ENCODE data around the gene RAP2A. TPM values are rescaled to one million over a fixed set of nuclear protein-coding genes. Genes with fewer than 3 reads are reported as not detected.

Gene RAP2A
- total and polyA plus RNA-seq, 2 donors, result 14.6 to 19.6 TPM

- DNase-seq (ENCODE audit: low read depth in 6 of 9, low spot score in 9 of 9), result no peak
- Histone ChIP-seq H3K9me3 (ENCODE audit: control insufficient read depth in 2 of 2, insufficient read depth in 1 of 2, low read length in 1 of 2) (no peaks in the 10 kb centered on the region), H3K4me1 (ENCODE audit: control insufficient read depth in 2 of 2, insufficient read depth in 2 of 2, low read length in 2 of 2) (no peaks in the 10 kb centered on the region), H3K27me3 (ENCODE audit: control insufficient read depth in 2 of 2, insufficient read depth in 1 of 2, low read length in 1 of 2) (no peaks in the 10 kb centered on the region), H3K27ac (ENCODE audit: low read depth in 1 of 2, low read length in 1 of 2) (no peak overlapping the region), H3K36me3 (ENCODE audit: control insufficient read depth in 2 of 2, insufficient read depth in 2 of 2, low read length in 1 of 2) (no peaks in the 10 kb centered on the region), H3K4me3 (ENCODE audit: low read length in 2 of 2) (no peak overlapping the region)
- 93% methylated on average over 3 of the region's 3 CpGs for WGBS
Measured at GRCh38 chr13:97512732-97513131, 78.8 kb downstream of the RAP2A start.

DNA sequence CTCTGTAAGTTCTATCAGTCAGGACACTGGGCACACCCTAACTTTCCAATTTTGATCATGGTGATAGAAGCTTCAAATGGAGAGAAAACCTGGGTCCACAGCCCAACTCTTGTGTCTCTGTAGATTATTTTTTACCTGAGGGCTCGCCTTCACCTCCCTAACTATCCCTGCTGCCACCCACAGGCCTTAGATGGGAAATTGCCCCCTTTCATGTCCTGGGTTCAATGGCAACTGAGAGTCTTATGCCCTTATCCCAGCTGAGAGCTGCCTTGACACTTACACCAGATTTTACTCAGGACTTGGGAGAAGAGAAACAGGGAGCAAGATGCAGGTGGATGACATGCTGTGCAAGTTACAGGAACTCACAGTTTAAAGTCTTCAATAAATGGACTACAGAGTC, 81.7 kb downstream of the RAP2A start:
- no peak for DNase-seq (ENCODE audit: low read depth in 6 of 9, low spot score in 9 of 9)
- H3K4me3 ChIP-seq (ENCODE audit: low read length in 2 of 2), result no peak overlapping the region
- no peaks in the 10 kb centered on the region for H3K9me3 ChIP-seq (ENCODE audit: control insufficient read depth in 2 of 2, insufficient read depth in 1 of 2, low read length in 1 of 2)
- H3K4me1 ChIP-seq (ENCODE audit: control insufficient read depth in 2 of 2, insufficient read depth in 2 of 2, low read length in 2 of 2), result no peaks in the 10 kb centered on the region
- no peaks in the 10 kb centered on the region for H3K36me3 ChIP-seq (ENCODE audit: control insufficient read depth in 2 of 2, insufficient read depth in 2 of 2, low read length in 1 of 2)
- 87% methylated on average over 1 of the region's 1 CpG for WGBS
- no peaks in the 10 kb centered on the region for H3K27me3 ChIP-seq (ENCODE audit: control insufficient read depth in 2 of 2, insufficient read depth in 1 of 2, low read length in 1 of 2)
- H3K27ac ChIP-seq (ENCODE audit: low read depth in 1 of 2, low read length in 1 of 2), result no peak overlapping the region

DNA sequence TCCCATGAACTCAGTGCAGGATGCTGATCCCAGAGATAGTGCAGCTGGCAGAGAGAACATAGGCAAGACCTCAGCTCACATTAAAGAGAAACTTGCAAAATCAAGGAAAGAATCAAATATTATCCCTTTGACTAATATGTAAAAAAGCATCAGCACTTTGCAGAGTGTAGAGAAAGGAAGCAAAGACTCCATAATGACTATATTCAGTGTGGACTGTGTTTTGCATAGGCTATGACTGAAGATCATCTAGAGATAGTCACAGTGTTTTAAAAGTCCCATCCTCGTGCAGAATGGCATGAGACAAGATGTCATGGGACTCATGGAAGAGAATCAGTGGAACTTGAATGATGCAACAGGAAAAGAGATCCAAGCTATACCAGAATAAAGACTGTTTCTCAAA, 84.0 kb downstream of the RAP2A start:
- Histone ChIP-seq H3K9me3 (ENCODE audit: control insufficient read depth in 2 of 2, insufficient read depth in 1 of 2, low read length in 1 of 2) (no peaks in the 10 kb centered on the region), H3K36me3 (ENCODE audit: control insufficient read depth in 2 of 2, insufficient read depth in 2 of 2, low read length in 1 of 2) (no peaks in the 10 kb centered on the region), H3K27me3 (ENCODE audit: control insufficient read depth in 2 of 2, insufficient read depth in 1 of 2, low read length in 1 of 2) (no peaks in the 10 kb centered on the region), H3K4me3 (ENCODE audit: low read length in 2 of 2) (no peak overlapping the region), H3K27ac (ENCODE audit: low read depth in 1 of 2, low read length in 1 of 2) (no peak overlapping the region), H3K4me1 (ENCODE audit: control insufficient read depth in 2 of 2, insufficient read depth in 2 of 2, low read length in 2 of 2) (no peaks in the 10 kb centered on the region)
- DNase-seq (ENCODE audit: low read depth in 6 of 9, low spot score in 9 of 9), result no peak
- 86% methylated on average over 1 of the region's 1 CpG for WGBS

Other genes starting within 250 kb of the RAP2A start
- 27.1 TPM for gene MBNL2, start 211.8 kb upstream of the RAP2A start, total RNA-seq
- 22.7 TPM for gene MBNL2, start 211.8 kb upstream of the RAP2A start, polyA plus RNA-seq